ENCODE data around the gene CYP26A1. TPM values are rescaled to one million over a fixed set of nuclear protein-coding genes. Genes with fewer than 3 reads are reported as not detected.
A peak's percentile ranks its signal among the peaks of the same experiment; 100 is the strongest.

The CYP26A1 gene
- not detected for total RNA-seq
- long read RNA-seq, result 0 reads

- intact Hi-C loops (cut with DNase I), result loop anchor here (10.0 kb wide), 1 partner anchor 221 kb away; no protein-coding TSS in a partner anchor
- no peak for ATAC-seq
- Histone ChIP-seq H3K4me3 (peak within 1 kb of the TSS; percentile 29), H3K27me3 (peaks cover 64% of the 10 kb centered on the region), H3K9me3 (no peaks in the 10 kb centered on the region), H3K27ac (no peak within 1 kb of the TSS), H3K4me1 (peaks cover 34% of the 10 kb centered on the region), H3K36me3 (no peaks in the 10 kb centered on the region)
- no peak for TF ChIP-seq CTCF (IDR thresholded peaks at IDR 0.05)
- no peak for DNase-seq
These were observed at the start of gene CYP26A1 for GRCh38 chr10:93073539-93074146. TSS of gene CYP26A1 (plus strand) at chr10:93073893. CDS start at chr10:93073935, 42 bp downstream.

GRCh38 chr10:93026072-93026471, 47.6 kb upstream of the CYP26A1 start:
- no peak for TF ChIP-seq CTCF (IDR thresholded peaks at IDR 0.05)
- intact Hi-C loops (cut with DNase I), result no loop called here
- Histone ChIP-seq H3K27me3 (no peaks in the 10 kb centered on the region), H3K4me1 (no peaks in the 10 kb centered on the region), H3K4me3 (no peak overlapping the region), H3K36me3 (no peaks in the 10 kb centered on the region), H3K27ac (no peak overlapping the region), H3K9me3 (no peaks in the 10 kb centered on the region)
- ATAC-seq (no peak), DNase-seq (no peak)

- intact Hi-C loops (cut with DNase I), result no loop called here
- H3K9me3 ChIP-seq, result no peaks in the 10 kb centered on the region
- H3K27me3 ChIP-seq, result no peaks in the 10 kb centered on the region
- DNase-seq (no peak), ATAC-seq (no peak)
- no peak overlapping the region for H3K4me3 ChIP-seq
- TF ChIP-seq CTCF (IDR thresholded peaks at IDR 0.05), result no peak
- H3K27ac ChIP-seq, result no peak overlapping the region
- no peaks in the 10 kb centered on the region for H3K4me1 ChIP-seq
- H3K36me3 ChIP-seq, result no peaks in the 10 kb centered on the region
These were observed 46.2 kb upstream of the CYP26A1 start for GRCh38 chr10:93027508-93027907.

DNA sequence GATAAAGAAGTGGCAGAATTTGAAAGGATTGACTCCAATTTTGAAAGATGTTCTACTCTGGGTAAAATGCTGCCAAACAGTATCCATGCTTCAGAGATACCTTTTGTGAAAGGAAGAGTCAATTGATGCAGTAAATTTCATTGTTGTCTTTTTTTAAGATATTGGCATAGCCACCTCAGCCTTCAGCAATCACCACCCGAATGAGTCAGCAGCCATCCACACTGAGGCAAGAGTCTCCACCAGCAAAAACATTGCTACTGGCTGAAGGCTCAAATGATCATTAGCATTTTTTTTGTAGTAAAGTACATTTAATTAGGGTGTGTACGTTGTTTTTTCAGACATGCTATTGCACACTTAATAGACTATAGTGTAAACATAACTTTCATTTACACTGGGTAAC, 44.8 kb upstream of the CYP26A1 start:
- intact Hi-C loops (cut with DNase I), result no loop called here
- Histone ChIP-seq H3K4me3 (no peak overlapping the region), H3K9me3 (no peaks in the 10 kb centered on the region), H3K27ac (no peak overlapping the region), H3K36me3 (no peaks in the 10 kb centered on the region), H3K27me3 (no peaks in the 10 kb centered on the region), H3K4me1 (no peaks in the 10 kb centered on the region)
- no peak for DNase-seq
- TF ChIP-seq CTCF (IDR thresholded peaks at IDR 0.05), result no peak
- no peak for ATAC-seq

DNA sequence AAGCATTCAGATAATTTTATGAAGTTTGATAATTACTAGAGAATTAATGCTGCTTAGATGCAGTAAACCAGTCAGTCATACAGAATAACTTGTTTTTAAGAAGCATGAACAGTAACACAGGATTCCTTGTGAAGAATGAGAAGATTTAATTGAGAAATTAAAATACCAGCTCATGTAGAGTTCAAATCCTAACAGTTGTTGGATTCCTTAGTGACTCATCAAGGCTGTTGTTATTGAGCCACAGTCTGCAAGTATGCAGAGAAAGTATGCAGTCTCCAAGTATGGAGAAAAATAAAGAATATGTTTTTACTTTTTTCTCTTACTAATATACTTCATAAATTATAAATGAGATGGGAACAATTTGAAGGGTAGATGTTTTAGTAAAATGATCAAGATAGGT, 43.3 kb upstream of the CYP26A1 start:
- intact Hi-C loops (cut with DNase I), result no loop called here
- H3K27ac ChIP-seq, result no peak overlapping the region

More for the DNA sequence above, 43.3 kb upstream of the CYP26A1 start:
- ATAC-seq, result no peak
- Histone ChIP-seq H3K27me3 (no peaks in the 10 kb centered on the region), H3K4me3 (no peak overlapping the region), H3K9me3 (no peaks in the 10 kb centered on the region), H3K4me1 (no peaks in the 10 kb centered on the region), H3K36me3 (no peaks in the 10 kb centered on the region)
- DNase-seq, result no peak
- TF ChIP-seq CTCF (IDR thresholded peaks at IDR 0.05), result no peak
